Fibroblast of the conjunctiva (primary cell): ENCODE measurements around the gene COL4A2.

Experiments used
- DNase-seq: peaks from one replicate; pipeline ENCODE4 v3.0.0-alpha.2; 2010; ENCODE audit warnings: low read depth

Gene COL4A2

DNA sequence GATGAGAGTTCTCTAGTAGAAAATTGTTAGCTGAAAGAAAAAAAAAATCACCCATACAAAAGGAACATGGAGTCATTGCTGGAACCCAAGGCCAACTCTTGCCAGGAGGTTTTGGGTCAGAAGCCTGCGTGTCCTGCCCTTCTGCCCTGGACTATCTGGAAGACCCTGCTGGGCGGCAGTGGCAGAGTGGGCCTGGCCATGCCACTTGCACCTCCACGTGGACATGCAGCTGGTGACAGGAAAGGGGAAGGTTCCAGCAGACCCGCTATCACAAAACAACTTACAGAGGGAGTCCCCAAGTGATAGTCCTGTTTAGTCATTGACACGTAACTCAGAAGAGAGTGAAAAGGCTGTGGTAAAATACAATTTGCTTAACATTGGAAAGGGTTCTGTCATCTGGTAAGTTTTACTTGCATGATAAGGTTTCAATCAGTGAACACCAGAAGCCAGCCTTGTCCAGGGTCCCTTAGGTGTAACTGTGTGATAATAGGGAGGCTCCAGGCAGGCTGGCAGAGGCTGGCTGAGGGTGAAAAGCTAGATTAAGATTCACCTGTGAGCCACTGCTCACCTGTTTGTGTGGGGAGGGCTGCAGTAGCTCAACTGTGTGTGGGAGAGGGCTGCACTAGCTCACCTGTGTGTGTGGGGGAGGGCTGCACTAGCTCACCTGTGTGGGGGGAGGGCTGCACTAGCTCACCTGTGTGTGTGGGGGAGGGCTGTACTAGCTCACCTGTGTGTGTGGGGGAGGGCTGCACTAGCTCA is 47.8 kb downstream of the COL4A2 start:
- no peak for DNase-seq

DNA sequence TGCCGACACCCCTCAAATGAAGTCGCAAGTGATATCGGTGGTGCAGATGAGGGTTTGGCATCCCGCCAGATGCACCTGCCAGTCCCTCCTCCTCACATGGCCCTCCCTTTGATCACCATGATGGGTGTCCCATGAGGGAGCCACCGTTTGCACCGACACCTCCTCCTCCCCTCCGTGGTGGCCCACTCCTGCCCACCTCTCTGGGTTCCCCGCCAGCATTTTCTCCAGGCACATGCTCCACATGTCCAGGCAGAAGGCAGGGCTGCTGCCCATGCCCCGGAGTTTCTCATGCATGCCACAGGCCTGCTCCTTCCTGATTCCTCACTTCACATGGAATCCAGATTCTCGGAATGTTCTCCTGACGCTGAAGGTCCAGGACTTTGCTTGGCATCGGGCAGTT is 49.3 kb downstream of the COL4A2 start:
- DNase-seq: no peak

DNA sequence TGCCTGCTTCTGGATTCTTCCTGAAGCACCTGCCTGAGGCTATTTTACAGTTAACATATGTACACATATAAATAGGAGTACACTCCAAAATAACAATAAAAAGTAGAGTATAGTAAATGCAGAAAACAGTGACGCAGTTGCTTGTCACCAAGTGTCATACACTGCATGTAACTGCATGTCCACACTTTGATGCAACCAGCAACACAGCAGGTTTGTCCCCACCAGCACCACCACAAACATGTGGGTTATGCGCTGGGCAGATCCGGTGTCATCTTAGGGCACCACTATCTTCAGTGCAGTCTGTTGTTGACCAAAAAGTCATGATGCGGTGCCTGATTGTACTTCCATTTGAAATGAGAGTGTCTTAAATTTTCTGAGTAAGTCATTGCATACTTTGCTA is 51.3 kb downstream of the COL4A2 start:
- DNase-seq: no peak

DNA sequence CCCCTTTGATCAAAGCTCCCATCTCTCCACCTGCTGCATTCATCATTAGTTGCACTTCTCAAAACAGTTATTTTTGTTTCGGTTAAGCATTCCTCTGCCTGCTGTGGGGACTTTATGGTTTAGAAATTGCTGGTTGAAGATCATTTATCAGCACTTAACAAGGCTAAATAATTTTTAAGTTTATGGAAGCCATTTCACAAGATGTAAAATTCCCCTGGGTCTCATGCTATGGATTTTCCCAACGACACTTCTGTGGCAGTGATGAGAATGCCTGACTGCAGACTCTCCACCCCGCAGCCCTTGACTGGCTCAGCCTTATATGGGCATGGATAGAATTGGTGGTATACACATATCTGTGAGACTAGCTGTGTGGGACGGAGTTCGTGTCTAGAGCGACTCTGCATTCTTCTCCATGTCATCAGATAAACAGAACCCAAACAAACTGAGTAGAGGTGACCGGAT is 52.8 kb downstream of the COL4A2 start:
- no peak for DNase-seq

DNA sequence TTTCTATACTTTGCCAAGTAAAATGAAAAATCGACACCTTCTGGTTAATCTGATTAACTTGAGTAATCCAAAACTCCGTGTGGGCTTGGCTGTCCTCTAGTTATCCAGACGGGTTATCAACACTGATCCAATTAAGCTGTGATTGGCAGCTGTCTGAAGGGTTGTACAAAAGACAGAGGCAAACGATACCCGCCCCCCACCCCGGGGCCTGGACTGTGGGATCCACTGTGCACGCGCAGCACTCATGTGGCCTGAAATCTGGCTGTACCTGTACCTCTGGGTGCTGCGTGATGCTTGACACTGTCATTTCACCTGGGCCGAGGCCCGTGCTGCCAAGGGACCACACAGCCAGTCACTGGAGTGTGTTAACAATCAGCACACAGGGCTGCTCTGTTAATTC is 53.5 kb downstream of the COL4A2 start:
- DNase-seq: no peak

DNA sequence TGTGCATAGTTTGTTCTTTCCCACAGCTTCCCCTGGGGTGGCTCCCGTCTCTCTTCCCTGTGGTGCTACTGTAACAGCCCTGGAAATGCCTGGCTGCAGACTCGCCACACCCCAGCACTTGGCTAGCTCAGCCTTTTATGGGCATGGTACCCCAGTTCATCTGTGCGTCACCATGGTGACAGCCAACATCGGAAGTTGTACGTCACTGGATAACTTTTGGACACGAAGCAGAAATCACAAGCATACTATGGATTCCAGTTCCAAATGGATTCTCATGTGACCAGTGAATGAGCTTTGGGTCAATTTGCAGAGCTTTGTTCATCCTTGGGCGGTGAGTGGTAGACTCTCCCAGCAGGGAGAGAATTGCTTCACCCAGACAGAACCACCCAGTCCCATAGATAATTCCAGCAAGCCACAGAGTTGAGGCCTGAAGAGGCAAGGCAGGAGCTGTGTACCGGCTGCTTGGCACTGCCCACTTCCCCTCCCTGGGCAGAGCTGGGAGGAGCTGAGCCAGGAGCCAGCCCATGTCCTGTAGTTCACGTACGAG is 54.4 kb downstream of the COL4A2 start:
- peak; percentile 56 for DNase-seq

DNA sequence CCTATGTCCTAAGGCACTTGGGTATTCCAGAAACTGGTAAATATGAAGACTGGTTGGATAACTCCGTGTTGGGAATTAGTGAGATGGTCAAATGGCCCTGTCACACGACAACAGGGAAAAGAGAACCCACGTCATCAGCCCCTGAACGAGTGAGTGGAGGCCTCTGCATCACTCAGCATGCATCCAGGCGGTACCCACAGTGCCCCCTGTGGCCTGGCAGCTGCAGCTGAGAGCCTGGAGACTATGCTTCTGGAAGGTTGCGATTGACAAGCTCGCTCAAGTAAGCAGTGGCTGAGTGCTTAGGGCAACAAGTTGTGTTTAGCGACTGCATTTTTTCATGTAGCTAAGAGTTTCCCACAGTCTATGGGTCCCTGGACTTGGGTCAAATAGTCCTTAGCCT is 55.9 kb downstream of the COL4A2 start:
- no peak for DNase-seq

DNA sequence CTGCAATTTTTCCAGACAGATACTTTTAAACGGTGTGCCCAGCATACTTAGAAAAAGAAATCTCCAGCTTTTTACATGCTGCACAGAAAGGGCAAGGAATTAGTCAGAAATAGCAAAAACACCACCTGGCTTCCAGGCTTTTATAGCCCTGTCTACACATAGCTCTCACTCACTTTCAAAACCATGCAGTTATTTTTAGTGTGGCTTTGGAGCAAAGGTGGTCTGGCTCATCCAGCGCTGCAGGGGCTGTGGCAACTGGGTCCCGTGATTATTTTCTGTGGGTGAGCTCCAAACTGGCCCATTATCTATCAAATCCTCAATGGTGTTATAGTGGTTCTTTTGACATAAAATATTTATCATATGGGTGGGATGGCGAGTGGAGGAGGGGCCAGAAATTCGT is 57.0 kb downstream of the COL4A2 start:
- no peak for DNase-seq

DNA sequence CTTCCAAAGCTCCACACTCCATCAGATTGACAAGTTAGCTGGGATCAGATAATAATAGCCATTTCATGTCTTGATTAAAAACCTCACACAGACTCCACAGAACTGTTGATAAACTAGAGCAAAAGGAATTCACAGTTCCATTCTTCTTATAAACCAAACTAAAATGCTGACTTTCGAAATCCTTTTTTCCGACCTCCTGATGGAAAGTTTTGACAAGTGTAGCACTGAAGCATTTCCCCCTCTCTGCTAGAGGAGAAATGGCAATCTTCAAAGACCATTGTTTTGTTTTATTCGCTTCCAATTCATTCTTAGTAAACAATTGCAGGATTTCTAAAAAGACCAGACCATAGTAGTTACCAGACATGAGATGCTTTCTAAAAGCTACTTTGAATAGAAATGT is 58.8 kb downstream of the COL4A2 start:
- no peak for DNase-seq

DNA sequence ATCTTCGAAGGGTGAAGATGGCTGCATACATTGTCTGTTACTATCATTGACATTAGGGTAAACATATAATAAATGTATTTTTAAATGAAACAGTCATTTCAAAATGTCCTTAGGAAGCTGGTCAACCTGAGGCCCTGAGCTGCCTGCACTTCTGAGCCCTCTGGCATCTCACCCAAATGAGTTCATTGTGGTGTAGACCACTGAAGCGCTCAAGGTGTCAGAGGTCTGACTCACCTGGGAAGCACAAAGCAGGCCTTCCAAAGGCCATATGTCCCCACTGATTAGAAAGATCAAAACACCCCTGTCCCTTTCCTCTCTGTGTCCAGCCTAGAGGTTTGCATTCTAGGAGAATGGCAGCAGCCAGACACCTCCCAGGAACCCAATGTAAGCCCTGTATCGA is 59.6 kb downstream of the COL4A2 start:
- DNase-seq: no peak

DNA sequence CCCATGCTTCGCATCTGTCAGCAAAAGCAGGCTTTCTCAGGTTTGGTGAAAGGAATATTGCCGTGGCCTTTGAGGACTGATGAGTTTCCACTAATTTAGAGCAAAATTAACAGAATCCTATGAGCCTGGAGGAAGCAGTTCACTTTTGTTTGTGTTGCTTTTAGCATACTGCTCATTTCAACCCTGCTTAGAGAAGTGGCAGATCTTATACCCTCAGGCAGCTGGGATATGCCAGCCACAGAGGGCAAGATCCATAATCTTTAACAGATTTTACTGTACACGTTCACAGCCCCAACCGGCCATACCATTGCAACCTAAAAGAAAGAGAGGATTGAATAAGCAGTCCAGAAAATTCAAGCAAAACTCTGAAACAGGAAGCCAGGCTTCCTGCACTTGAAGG is 60.5 kb downstream of the COL4A2 start:
- DNase-seq: no peak

DNA sequence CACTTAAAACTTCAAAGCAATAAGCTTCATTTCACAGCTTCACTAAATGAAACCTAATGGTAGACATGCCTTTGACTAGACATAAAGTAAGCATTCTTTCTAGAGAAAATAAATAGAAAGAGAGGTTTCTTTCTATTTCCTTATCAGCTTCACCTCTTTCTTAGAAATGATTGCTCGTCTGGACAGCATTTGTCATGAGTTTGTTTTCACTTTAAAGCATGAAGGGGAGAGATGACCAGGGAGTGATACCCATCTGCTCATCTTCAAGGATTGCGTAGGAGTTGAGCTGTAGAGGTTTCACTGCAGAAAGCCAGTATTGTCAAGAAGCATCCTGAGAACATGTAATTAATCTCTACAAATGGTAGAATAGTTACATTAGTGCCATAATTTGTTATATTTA is 61.3 kb downstream of the COL4A2 start:
- DNase-seq: no peak

DNA sequence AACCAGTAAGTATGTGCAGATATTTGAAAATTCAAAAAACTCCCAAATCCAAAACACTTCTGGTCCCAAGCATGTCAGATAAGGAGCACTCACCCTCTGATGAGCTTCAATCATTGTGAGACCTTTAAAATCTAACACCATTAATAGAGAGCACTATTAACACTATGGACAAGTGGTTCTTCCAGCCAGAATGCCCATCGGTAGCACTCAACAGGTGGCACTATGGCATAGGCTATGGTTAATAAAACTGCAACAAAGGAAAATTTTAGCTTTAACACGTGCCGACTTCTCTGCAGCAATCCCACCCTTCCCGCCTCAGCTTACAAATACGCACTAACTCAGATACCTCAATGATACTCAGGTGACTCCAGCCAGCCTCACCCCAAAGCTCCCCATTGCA is 62.3 kb downstream of the COL4A2 start:
- DNase-seq: no peak

DNA sequence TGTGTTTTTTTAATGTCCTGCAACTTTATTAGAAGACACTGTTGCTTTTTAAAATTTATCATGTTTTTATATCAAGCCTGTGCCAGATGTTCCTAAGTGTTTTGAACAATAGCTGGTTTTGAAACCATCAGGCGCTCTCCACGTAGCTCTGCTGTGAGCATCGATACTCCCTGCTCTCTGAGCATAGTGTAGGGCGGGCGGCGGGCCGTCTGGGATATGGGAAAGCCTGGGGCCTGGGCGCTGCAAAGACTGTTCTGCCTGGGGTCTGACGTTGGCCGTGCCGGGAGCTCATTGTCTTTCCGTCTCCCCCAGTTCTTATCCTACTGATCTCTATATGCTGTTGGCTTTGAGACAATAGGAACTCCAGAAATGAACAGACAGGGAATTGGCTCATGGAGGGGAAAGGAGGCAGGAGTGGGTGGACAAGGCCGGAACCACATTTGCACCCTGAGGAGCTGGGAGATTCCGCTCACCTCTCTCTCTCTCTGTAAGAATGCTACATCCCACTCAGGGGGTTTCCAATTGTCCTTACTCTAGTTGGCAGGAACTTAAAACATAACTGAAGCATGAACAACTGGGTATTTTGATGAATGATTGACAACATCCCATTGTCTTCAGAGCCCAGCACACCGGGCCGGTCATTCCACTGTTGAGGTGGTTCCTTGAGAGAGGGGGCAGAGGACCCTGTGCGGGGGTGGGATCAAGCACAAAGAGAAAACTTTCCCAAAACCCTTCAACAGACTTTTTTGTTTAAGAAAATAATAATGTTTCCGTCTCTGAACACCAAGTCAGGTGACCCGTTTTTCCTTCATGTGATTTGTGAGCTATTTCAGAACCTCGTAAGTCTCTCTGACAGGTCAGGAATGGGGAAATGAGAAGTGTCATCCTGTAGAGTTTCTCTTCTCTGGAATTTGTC is 64.7 kb downstream of the COL4A2 start:
- no peak for DNase-seq

DNA sequence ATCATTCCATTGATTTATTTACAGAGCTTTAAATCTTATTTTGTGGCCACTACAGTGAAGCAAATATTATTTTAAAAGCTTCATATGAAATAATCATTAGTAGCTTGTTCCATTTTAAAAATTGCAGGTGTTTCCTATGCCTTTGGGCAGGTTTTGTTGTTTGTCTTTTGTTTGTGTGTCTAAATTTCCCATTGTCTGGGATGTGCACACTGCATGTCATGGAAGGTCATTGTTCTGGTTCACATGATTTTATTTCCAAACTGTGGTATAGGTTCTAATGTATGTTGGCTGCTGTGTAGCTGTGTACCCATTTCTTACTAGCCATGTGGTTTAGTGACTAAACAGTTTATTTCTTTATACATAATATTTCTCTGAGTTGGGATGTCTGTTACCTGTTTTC is 65.6 kb downstream of the COL4A2 start:
- DNase-seq: no peak

DNA sequence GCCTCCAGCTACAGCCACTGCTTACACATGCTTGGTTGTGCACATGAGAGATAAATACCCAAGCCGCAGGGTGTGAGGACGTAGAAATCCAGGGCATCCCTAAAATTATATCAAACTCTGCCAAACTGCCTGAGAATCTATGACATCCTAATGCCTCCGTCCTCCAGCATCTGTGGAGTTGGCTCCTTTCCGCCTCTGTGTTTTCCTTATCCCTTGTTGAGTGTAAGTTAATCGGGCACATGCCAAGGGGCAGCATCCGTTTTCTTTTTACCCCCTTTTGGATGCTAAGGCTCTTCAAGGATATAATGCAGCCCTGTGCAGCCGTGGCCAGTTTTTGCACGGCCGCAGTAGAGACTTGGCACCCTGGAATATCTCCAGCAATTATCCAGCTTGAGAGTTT is 66.5 kb downstream of the COL4A2 start:
- DNase-seq: no peak

DNA sequence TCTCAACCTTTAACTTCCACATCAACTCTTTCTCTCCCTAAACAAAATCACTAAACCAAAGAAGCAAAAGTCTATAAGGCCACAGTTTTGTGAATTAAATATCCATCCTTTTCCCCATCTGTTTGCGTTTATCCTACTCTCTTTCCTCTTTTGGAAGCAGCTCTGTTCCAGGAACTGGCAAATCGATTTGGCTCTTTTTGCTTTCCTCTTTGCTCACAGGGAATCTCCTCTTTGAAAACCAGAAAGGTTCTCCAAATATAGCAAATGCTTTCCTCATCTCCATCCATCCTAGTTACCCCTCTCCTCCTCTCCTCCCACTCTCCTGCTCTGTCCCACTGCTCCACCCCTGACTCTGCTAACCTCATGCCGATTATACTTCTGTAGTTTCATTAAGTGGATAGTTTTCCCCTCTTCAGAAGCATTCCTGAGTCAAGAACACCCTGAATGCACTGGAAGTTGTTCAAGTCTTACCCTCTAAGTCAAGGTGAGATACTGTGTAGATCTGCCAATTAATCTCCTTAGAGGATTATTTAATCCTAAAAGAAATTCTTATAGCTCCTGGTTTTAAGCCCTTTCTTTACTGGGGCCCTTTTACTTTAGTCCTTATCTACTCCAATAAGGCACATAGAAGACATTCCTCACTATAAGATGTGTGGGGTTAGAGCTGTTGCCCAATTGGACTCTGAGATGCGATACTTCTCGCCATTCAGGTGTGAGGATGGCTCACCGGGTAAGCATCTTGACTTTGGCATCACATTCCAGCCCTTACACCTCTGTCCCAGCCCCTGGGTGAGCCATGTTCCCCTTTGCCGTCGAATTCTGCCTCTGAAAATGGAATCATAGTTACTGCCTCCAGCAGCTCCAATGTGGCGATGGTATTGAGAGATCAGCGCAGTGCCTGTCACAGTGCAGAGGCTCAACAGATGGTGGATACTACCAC is 67.6 kb downstream of the COL4A2 start:
- no peak for DNase-seq

DNA sequence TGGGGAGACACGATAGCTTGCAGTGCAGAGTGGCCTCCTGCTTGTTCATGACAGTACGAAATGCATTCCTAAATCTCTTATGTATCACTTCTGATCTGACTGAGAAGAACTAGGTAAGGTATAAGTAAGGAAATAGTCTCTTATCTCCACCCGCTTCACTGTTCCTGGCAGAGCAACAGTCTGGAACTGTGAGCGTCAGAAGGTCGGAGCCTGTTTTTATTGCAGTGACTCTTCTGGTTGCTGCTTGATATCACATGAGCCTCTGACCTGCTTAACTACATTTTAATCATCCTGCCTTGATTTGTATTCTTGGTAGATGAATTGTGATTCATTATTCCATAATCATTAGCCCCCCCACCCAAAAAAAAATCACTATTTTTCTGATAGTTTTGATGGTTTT is 69.0 kb downstream of the COL4A2 start:
- no peak for DNase-seq

DNA sequence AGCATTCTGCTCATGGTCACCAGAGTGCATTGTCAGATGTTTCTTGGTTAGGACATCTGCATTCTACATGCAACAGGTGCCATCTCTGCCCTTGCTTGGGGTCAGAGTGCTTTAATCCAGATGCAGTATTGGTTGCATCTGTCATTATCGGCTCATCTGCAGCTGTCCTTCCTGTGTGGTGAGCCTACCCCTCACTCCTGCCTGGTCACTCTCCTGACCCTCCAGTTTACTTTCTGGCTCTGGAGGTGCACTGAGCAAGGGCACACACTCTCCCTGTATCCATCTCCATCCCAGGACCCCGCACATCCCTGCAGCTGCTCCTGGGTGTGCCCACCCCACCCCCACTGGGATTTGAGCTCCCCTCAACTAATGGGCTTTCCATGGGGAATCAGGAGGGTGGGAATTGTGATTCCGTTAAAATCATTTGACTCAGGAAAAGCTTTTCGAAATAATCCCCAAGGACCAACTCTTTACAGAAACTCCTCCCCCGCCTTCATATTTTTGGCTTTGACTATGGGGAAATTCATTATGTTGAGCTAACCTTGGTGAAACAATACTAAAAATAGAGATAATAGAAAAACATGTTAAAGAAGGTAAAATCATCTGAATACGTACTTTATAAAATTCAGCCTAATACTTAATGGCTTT is 70.2 kb downstream of the COL4A2 start:
- DNase-seq: no peak

DNA sequence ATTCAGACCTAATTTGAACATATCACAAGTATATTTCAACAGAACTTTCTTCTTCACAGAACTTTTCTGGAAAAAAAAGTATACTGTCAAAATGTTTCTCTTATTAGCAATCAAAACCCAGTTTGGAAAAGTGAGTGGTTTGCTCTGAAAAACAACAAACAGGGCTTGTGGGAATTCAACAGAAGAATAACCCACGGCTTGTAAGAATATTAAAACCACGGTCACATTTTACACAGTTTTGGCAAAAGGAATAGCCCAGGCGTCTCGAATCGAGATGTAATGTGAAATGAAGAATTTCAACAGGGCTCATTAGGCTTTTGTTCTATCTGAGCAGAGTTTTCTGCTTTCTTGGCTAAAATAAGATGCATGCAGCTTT is 70.7 kb downstream of the COL4A2 start:
- no peak for DNase-seq

DNA sequence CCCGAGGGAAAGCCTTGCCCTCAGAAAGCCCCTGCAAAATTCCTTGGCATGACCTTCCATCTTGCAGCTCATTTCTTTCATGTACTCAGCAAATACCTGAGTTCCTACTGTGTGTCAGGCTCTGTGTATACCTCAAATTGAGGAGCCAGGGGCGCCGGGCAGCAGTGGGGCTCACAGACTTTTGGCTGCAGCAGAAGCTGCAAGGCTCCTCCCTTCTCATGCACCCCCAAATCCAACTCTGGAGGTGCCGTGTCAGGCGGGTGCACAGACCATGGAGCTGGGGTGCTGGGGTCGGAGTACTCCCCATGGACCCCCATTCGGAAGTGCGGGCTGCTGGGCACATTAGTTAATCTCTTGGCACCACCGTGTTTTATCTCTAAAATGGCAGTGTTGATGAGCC is 72.3 kb downstream of the COL4A2 start:
- no peak for DNase-seq
